Measurements from ENCODE around the gene CFAP299. TPM values are rescaled to one million over a fixed set of nuclear protein-coding genes. Genes with fewer than 3 reads are reported as not detected.

The CFAP299 gene
- total and polyA plus RNA-seq, 2 donors from 2014 or later: 1.1 TPM; not detected in 1

DNA sequence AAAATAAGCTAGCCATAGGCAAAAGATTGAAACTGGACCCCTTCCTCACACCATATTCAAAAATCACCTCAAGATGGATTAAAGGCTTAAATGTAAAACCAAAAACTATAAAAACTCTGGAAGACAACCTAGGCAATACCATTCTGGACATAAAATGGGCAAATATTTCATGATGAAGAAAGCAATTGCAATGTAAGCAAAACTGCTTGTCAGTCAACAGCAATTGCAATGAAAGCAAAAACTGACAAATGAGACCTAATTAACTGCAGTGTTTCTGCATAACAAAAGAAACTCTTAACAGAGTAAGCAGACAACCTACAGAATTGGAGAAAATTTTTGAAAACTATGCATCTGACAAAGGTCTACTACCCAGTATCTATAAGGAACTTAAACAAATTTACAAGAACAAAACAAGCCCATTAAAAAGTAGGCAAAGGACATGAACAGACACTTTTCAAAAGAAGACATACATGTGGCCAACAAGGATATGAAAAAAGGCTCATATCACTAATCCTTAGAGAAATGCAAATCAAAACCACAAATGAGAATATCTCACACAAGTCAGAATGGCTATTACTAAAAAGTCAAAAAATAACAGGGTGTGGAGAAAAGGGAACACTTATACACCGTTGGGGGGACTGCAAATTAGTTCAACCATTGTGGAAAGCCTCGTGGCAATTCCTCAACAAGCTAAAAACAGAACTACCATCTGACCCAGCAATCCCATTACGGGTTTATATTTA lies 46.7 kb downstream of the CFAP299 start:
- FAIRE-seq: no peak
- Histone ChIP-seq H3K4me1 (ENCODE audit: control insufficient read depth in 2 of 3, insufficient read depth in 2 of 3, low read depth in 1 of 3, low read length in 3 of 3) (no peaks in the 10 kb centered on the region), H3K9me3 (ENCODE audit: control insufficient read depth in 2 of 3, insufficient read depth in 1 of 3, low read length in 3 of 3) (no peaks in the 10 kb centered on the region), H3K27me3 (ENCODE audit: control insufficient read depth, insufficient read depth, low read length) (no peaks in the 10 kb centered on the region), H3K36me3 (ENCODE audit: control insufficient read depth in 2 of 3, insufficient read depth in 3 of 3, low read length in 3 of 3) (no peaks in the 10 kb centered on the region), H3K27ac (ENCODE audit: low read depth in 2 of 2, low read length in 2 of 2) (no peak overlapping the region), H3K4me3 (ENCODE audit: low read length in 3 of 3) (no peak overlapping the region), H3K9ac (ENCODE audit: low read length in 3 of 3) (no peak overlapping the region)
- DNase-seq: no peak
- TF ChIP-seq, protein P1, sequence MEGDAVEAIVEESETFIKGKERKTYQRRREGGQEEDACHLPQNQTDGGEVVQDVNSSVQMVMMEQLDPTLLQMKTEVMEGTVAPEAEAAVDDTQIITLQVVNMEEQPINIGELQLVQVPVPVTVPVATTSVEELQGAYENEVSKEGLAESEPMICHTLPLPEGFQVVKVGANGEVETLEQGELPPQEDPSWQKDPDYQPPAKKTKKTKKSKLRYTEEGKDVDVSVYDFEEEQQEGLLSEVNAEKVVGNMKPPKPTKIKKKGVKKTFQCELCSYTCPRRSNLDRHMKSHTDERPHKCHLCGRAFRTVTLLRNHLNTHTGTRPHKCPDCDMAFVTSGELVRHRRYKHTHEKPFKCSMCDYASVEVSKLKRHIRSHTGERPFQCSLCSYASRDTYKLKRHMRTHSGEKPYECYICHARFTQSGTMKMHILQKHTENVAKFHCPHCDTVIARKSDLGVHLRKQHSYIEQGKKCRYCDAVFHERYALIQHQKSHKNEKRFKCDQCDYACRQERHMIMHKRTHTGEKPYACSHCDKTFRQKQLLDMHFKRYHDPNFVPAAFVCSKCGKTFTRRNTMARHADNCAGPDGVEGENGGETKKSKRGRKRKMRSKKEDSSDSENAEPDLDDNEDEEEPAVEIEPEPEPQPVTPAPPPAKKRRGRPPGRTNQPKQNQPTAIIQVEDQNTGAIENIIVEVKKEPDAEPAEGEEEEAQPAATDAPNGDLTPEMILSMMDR (IDR thresholded peaks at IDR 0.05; ENCODE audit: borderline replicate concordance, extremely low read depth, insufficient read depth): no peak
- intact Hi-C loops (cut with DNase I): no loop called here

DNA sequence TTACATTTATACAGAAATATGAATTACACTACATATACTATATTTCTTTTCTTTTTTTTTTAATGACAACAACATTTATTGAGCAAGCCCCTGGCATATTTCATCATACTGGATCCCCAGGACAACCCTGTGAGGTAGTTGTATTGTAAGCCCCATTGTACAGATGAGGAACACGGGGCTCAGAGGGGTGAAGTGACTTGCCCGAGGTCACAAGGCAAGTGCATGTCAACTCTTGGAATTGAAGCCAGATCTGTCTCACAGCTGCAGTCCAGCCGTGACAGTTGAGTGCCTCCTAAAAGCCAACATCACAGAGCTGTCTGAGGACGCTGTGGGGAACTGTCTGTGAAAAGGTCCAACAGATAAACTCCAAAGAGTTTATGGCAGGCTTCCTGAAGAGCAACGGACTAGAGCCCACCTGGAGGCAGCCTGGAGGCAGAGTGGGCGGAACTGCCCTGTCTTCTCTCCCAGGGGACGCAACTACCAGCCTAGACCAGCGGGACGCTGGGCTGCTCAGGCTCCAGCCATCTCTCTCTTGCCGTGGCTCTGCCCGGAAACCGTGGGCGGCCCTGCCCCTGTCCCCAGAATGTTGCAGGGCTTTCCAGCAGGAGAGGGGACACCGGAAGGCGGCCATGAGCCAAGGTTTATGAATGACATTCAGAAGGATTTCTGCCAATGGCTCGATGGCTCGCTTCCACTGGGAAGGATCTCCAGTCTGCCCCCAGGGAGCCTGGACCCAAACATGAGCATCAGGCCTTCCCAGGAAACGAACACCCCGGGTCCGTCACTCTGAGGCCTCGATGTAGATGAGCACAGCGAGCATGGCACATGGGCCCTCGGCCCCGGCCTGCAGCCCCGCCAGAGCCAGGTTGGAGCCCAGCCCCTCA lies 50.1 kb downstream of the CFAP299 start:
- Histone ChIP-seq H3K4me3 (ENCODE audit: low read length in 3 of 3) (no peak overlapping the region), H3K36me3 (ENCODE audit: control insufficient read depth in 2 of 3, insufficient read depth in 3 of 3, low read length in 3 of 3) (no peaks in the 10 kb centered on the region), H3K9ac (ENCODE audit: low read length in 3 of 3) (no peak overlapping the region), H3K4me1 (ENCODE audit: control insufficient read depth in 2 of 3, insufficient read depth in 2 of 3, low read depth in 1 of 3, low read length in 3 of 3) (no peaks in the 10 kb centered on the region), H3K9me3 (ENCODE audit: control insufficient read depth in 2 of 3, insufficient read depth in 1 of 3, low read length in 3 of 3) (no peaks in the 10 kb centered on the region), H3K27me3 (ENCODE audit: control insufficient read depth, insufficient read depth, low read length) (no peaks in the 10 kb centered on the region), H3K27ac (ENCODE audit: low read depth in 2 of 2, low read length in 2 of 2) (no peak overlapping the region)
- TF ChIP-seq, protein P1 (IDR thresholded peaks at IDR 0.05; ENCODE audit: borderline replicate concordance, extremely low read depth, insufficient read depth): no peak
- FAIRE-seq (no peak), DNase-seq (peak in 1 of 5 donors; percentile 57)
- intact Hi-C loops (cut with DNase I): no loop called here

- Histone ChIP-seq H3K4me1 (ENCODE audit: control insufficient read depth in 2 of 3, insufficient read depth in 2 of 3, low read depth in 1 of 3, low read length in 3 of 3) (no peaks in the 10 kb centered on the region), H3K27ac (ENCODE audit: low read depth in 2 of 2, low read length in 2 of 2) (no peak overlapping the region), H3K9ac (ENCODE audit: low read length in 3 of 3) (no peak overlapping the region), H3K9me3 (ENCODE audit: control insufficient read depth in 2 of 3, insufficient read depth in 1 of 3, low read length in 3 of 3) (no peaks in the 10 kb centered on the region), H3K27me3 (ENCODE audit: control insufficient read depth, insufficient read depth, low read length) (no peaks in the 10 kb centered on the region), H3K4me3 (ENCODE audit: low read length in 3 of 3) (no peak overlapping the region), H3K36me3 (ENCODE audit: control insufficient read depth in 2 of 3, insufficient read depth in 3 of 3, low read length in 3 of 3) (no peaks in the 10 kb centered on the region)
- FAIRE-seq (no peak), DNase-seq (no peak)
- TF ChIP-seq, protein P1 (IDR thresholded peaks at IDR 0.05; ENCODE audit: borderline replicate concordance, extremely low read depth, insufficient read depth): no peak
- intact Hi-C loops (cut with DNase I): no loop called here
These were observed 50.9 kb downstream of the CFAP299 start for GRCh38 chr4:80386281-80386886.

All from kidney (tissue), 14 donors.